Aorta (tissue), 5 donors: ENCODE results near the gene CRIM1. TPM values are rescaled to one million over a fixed set of nuclear protein-coding genes. Genes with fewer than 3 reads are reported as not detected.

Experiments
- ATAC-seq: fragments of 200-7000 bp; cut with Tn5 transposase; one replicate; pipeline ENCODE4 v1.9.1; 2022; ENCODE audit warnings: moderate library complexity; ENCODE audit not compliant: low FRiP score
- DNase-seq, 2 donors: peaks; one replicate each; pipeline ENCODE4 v3.0.0-alpha.2; 2020
- H3K27ac ChIP-seq, 2 donors: one replicate each; pipeline ENCODE4 v1.5.1; 2013; ENCODE audit warnings: low read length in 2 of 2, mild to moderate bottlenecking in 2 of 2, moderate library complexity in 2 of 2, control low read depth in 1 of 2, inconsistent platforms in 1 of 2, low read depth in 1 of 2
- H3K27me3 ChIP-seq, 2 donors: one replicate each; pipeline ENCODE4 v1.6.1; 2013; ENCODE audit warnings: control low read depth in 1 of 2, low read length in 1 of 2, mild to moderate bottlenecking in 1 of 2, moderate library complexity in 1 of 2; ENCODE audit not compliant: insufficient read depth in 2 of 2, control insufficient read depth in 1 of 2
- H3K36me3 ChIP-seq, 2 donors: one replicate each; pipeline ENCODE4 v1.6.1; 2013; ENCODE audit warnings: control low read depth in 1 of 2, low read length in 1 of 2, mild to moderate bottlenecking in 1 of 2; ENCODE audit not compliant: insufficient read depth in 2 of 2, control insufficient read depth in 1 of 2
- H3K4me1 ChIP-seq, 2 donors: one replicate each; pipeline ENCODE4 v1.6.1; 2013; ENCODE audit warnings: low read length in 2 of 2, control low read depth in 1 of 2, mild to moderate bottlenecking in 1 of 2, moderate library complexity in 1 of 2; ENCODE audit not compliant: insufficient read depth in 2 of 2, control insufficient read depth in 1 of 2
- H3K4me3 ChIP-seq, 2 donors: one replicate each; pipeline ENCODE4 v1.5.1; 2013; ENCODE audit warnings: low read length in 2 of 2, control low read depth in 1 of 2, mild to moderate bottlenecking in 1 of 2
- H3K9me3 ChIP-seq: one replicate; pipeline ENCODE4 v1.6.1; 2013; ENCODE audit warnings: mild to moderate bottlenecking, low read length; ENCODE audit not compliant: control insufficient read depth
- WGBS, 2 donors: extraction: QIAGEN DNeasy Blood & Tissue Kit; methylation state at CpG; one replicate each; pipeline ENCODE4 v1.1.7; 2013; 5-methylcytosine and 5-hydroxymethylcytosine counted together
- intact Hi-C, 2 donors: fragments of 100-400 bp; cut with DNase I; formaldehyde crosslinking; loops; one replicate each; pipeline versions ENCODE4 v1.14.2 to v1.15.0; 2022
- polyA plus RNA-seq, 2 donors: library from polyadenylated mRNA; stranded (reverse); fragments of 200-250 nt; gene quantifications; one replicate each; pipeline ENCODE4 v1.2.3, GENCODE V29; 2013
- total RNA-seq, 2 donors: library from RNA; stranded (reverse); fragmentation: NEBNext Ultra II Directional; extraction: Animal tissue kit (Norgen Biotek cat#: 25700); gene quantifications; one replicate each; pipeline ENCODE4 v1.2.1, GENCODE V29; 2021
- donor health status: healthy with polysubstance abuse.
- donor health status: Bipolar disorder and iron deficiency.
- donor health status: DM: no; HTN: no; CAD: no.
- donor health status: DM: no; HTN: no; CAD: no.
- donor health status: DM: yes; HTN: yes; CAD: no.

The CRIM1 gene
- total and polyA plus RNA-seq, 4 donors: 47.3 to 727 (median 147) TPM

DNA sequence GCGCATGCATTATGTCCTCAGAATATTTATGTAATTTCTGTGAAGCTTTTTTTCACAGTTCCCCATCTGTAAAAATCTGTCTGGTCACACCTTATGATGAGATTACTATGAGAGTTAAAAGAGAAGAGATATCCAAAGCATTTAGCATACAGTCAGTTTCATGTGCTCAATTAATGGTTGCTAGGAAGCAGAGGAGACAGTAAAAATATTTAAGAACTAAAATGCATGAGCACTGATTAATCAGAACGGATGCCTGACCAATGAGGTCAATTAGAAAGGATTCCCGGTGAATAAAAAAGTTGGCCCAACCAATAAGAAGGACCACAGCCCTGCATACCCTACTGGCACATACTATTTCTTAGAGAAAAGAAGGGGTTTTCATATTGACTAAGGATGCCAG, 12.0 kb upstream of the CRIM1 start:
- DNase-seq (no peak), ATAC-seq (no peak)
- Histone ChIP-seq H3K4me1 (peaks cover 1 to 2% of the 10 kb centered on the region in 2 donors), H3K36me3 (no peaks in the 10 kb centered on the region), H3K27ac (no peak overlapping the region), H3K4me3 (no peak overlapping the region), H3K27me3 (no peaks in the 10 kb centered on the region), H3K9me3 (no peaks in the 10 kb centered on the region)
- 86 to 87% methylated on average over 3 of the region's 3 CpGs for WGBS, 2 donors
- intact Hi-C loops: no loop called here

DNA sequence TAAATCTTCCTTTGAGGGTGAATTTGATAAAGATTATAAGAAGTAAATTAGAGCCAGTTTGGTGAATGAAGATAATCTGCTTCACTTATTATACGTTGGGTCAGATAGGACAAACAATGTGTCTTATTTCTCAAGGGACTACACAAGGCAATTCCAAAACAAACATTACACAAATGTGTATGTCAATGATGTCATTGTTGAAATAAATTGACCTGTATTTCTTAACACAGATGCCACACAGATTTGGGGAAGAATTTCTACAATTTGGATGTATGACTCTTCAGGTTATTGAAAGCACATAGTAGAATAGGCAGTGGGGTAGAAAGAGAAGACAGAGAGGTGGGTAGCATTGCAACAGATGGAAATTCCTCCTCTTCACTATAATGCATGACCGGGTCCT, 6.9 kb upstream of the CRIM1 start:
- DNase-seq: no peak
- no peaks in the 10 kb centered on the region for H3K27me3 ChIP-seq
- WGBS, 2 donors: 70 to 73% methylated on average over 2 of the region's 2 CpGs
- H3K4me1 ChIP-seq: peaks cover 1 to 2% of the 10 kb centered on the region in 2 donors
- intact Hi-C loops: no loop called here
- no peak overlapping the region for H3K27ac ChIP-seq
- no peak for ATAC-seq
- no peak overlapping the region for H3K4me3 ChIP-seq
- H3K9me3 ChIP-seq: no peaks in the 10 kb centered on the region
- no peaks in the 10 kb centered on the region for H3K36me3 ChIP-seq

DNA sequence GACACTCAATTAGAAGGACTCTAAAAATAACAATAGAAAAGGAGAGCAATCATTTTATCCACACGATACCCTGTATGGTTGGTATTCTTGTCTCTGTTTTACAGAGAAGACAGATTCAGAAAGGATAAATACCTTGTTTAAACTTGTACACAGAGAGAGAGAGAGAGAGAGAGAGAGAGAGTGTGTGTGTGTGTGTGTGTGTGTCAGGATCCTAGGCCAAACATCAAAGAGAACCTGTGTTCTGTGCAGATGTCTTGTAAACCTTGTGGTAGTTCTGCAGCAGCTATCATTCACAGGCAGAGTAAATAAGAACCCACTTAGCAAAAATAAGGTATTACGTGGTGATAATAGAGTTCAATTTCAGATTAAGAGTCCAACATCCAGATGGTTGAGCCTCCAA, 4.3 kb upstream of the CRIM1 start:
- WGBS, 2 donors: 92 to 95% methylated on average over 2 of the region's 2 CpGs

DNA sequence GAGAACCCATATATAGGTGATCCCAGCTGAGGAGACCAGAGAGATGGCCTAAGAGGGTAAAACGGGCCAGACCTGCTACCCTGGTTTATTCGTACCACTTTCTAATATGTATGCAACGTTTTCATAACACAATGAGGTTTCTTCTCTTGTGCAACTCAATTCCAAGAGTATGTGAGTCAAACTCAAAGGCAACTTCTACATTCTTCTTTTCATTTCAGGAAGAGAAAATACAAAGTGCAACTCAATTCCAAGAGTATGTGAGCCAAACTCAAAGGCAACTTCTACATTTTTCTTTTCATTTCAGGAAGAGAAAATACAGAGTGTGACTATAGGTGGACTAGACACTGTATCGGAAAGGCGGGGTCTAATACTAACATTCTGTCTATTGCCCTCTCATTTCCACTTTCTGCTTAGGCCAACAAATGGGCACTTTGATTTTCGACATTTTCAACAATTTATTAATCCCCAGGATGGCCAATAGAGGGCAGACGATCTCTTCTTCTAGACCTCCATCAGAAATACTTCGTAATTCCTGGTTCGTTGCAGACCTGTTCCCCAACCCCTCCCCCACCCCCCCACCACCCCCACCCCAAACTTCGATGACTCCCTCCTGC, 3.7 kb upstream of the CRIM1 start:
- Histone ChIP-seq H3K4me3 (no peak overlapping the region), H3K27me3 (no peaks in the 10 kb centered on the region), H3K27ac (no peak overlapping the region), H3K9me3 (no peaks in the 10 kb centered on the region), H3K4me1 (peaks cover 0 to under 1% of the 10 kb centered on the region in 2 donors), H3K36me3 (no peaks in the 10 kb centered on the region)
- WGBS, 2 donors: 19 to 22% methylated on average over 10 of the region's 10 CpGs
- ATAC-seq: no peak
- intact Hi-C loops: loop anchor here (2.0 to 10.0 kb wide), 4 partner anchors 160 to 310 kb away; no protein-coding TSS in a partner anchor
- DNase-seq: no peak

More for the DNA sequence above, 4.3 kb upstream of the CRIM1 start:
- no peak for DNase-seq
- Histone ChIP-seq H3K4me3 (no peak overlapping the region), H3K27ac (no peak overlapping the region), H3K9me3 (no peaks in the 10 kb centered on the region), H3K36me3 (no peaks in the 10 kb centered on the region), H3K27me3 (no peaks in the 10 kb centered on the region), H3K4me1 (peaks cover 1 to 2% of the 10 kb centered on the region in 2 donors)
- ATAC-seq: no peak
- intact Hi-C loops: loop anchor here (5.0 to 10.0 kb wide), 3 partner anchors 161 to 311 kb away; no protein-coding TSS in a partner anchor

DNA sequence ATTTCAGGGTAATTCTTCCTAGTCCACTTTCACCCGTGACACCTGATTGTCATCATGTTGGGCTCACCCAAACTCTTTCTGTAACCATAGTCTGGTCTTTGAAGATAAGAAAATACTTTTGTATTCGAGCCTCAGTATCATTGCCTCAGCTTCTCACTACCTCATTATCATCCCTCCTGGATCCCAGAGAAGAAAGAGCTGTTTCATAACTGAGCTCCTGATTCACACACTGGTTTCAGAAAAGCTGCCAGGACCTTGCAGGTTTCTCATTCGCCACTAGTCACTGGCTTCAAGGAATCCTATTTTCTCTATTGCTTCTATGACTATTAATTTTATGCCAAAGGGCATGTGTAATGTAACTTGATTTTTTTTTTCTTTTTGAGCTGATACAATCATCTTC, 2.9 kb upstream of the CRIM1 start:
- H3K27me3 ChIP-seq: no peaks in the 10 kb centered on the region
- no peaks in the 10 kb centered on the region for H3K36me3 ChIP-seq
- intact Hi-C loops: loop anchor here (2.0 to 10.0 kb wide), 4 partner anchors 160 to 310 kb away; no protein-coding TSS in a partner anchor
- 28 to 41% methylated on average over 3 of the region's 3 CpGs for WGBS, 2 donors
- no peak for DNase-seq
- no peaks in the 10 kb centered on the region for H3K9me3 ChIP-seq
- no peaks in the 10 kb centered on the region for H3K4me1 ChIP-seq
- no peak for ATAC-seq
- H3K27ac ChIP-seq: peak overlapping the region in 1 of 2 donors; percentile 14
- no peak overlapping the region for H3K4me3 ChIP-seq

DNA sequence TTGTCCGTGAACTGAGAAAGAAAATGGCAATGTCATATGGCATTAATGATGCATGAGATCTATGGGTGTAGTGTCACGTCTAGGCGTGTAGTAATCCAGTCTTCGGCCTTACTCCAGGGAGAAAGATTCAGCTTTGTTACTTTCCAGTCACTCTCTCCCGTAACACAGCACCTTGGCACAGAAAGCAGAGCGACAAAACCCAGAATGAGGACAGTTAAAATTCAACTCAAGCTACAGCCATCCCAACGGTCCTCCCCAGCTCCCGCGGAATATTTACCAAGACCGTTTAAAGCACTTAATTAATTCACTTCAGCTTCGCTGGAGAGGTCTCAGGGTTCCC, 797 bp upstream of the CRIM1 start:
- 5 to 11% methylated on average over 11 of the region's 11 CpGs for WGBS, 2 donors
- no peaks in the 10 kb centered on the region for H3K9me3 ChIP-seq
- no peaks in the 10 kb centered on the region for H3K27me3 ChIP-seq
- H3K36me3 ChIP-seq: no peaks in the 10 kb centered on the region
- intact Hi-C loops: loop anchor here (5.0 to 10.0 kb wide), 6 partner anchors 78 to 308 kb away; no protein-coding TSS in a partner anchor
- ATAC-seq (no peak), DNase-seq (no peak)
- H3K4me3 ChIP-seq: peak overlapping the region; percentile 92 to 99
- no peaks in the 10 kb centered on the region for H3K4me1 ChIP-seq
- H3K27ac ChIP-seq: peak overlapping the region in 1 of 2 donors; percentile 89

DNA sequence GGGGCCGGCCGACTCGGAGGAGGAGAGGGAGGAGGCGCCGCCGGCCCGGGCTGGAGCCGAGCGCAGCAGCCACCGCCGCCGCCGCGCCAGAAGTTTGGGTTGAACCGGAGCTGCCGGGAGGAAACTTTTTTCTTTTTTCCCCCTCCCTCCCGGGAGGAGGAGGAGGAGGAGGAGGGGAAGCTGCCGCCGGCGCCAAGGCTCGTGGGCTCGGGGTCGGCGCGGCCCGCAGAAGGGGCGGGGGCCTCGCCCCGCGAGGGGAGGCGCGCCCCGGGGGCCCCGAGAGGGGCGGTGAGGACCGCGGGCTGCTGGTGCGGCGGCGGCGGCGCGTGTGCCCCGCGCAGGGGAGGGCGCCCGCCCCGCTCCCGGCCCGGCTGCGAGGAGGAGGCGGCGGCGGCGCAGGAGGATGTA, 316 bp downstream of the CRIM1 start:
- 0 to 1% methylated on average over 14 to 55 of the region's 55 CpGs for WGBS, 2 donors
- H3K27ac ChIP-seq: peak overlapping the region; percentile 84 to 88
- no peaks in the 10 kb centered on the region for H3K36me3 ChIP-seq
- ATAC-seq (peak; percentile 35), DNase-seq (no peak)
- intact Hi-C loops: loop anchor here in 1 of 2 donors (5.0 to 10.0 kb wide), 4 partner anchors 76 to 209 kb away; no protein-coding TSS in a partner anchor
- no peaks in the 10 kb centered on the region for H3K9me3 ChIP-seq
- no peaks in the 10 kb centered on the region for H3K27me3 ChIP-seq
- H3K4me3 ChIP-seq: peak overlapping the region; percentile 92 to 99
- H3K4me1 ChIP-seq: peaks cover 0 to 4% of the 10 kb centered on the region in 2 donors

DNA sequence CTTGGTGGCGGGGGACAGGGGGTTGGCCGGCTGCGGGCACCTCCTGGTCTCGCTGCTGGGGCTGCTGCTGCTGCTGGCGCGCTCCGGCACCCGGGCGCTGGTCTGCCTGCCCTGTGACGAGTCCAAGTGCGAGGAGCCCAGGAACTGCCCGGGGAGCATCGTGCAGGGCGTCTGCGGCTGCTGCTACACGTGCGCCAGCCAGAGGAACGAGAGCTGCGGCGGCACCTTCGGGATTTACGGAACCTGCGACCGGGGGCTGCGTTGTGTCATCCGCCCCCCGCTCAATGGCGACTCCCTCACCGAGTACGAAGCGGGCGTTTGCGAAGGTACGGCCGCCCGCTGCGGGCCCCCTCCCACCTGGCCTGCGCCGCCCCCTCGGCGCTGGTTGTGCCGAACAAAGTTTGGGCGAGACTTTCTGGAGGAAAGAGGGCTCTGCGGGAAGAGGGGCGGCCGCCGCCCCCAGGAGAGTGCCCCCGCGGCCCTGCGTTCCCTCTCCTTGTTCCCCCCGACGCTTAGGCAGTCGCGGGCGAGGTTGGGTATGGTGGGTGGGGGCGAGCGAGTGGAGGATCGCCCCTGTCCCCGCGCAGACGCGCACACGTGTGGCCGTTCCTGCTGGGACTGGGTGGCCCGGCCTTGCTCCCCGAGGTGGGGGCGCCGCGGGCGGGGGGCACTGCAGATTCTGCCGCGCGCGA, 866 bp downstream of the CRIM1 start:
- Histone ChIP-seq H3K4me1 (peaks cover 0 to 10% of the 10 kb centered on the region in 2 donors), H3K9me3 (no peaks in the 10 kb centered on the region), H3K27me3 (no peaks in the 10 kb centered on the region), H3K27ac (peak overlapping the region; percentile 84 to 88), H3K4me3 (peak overlapping the region; percentile 92 to 99), H3K36me3 (no peaks in the 10 kb centered on the region)
- intact Hi-C loops: loop anchor here in 1 of 2 donors (5.0 to 10.0 kb wide), 4 partner anchors 76 to 208 kb away; no protein-coding TSS in a partner anchor
- DNase-seq (peak; percentile 77 to 84), ATAC-seq (peak; percentile 20)
- 0 to 1% methylated on average over 54 to 74 of the region's 74 CpGs for WGBS, 2 donors
